ENCODE results near the gene ASF1B.
A peak's percentile ranks its signal among the peaks of the same experiment; 100 is the strongest.

ASF1B gene

DNA sequence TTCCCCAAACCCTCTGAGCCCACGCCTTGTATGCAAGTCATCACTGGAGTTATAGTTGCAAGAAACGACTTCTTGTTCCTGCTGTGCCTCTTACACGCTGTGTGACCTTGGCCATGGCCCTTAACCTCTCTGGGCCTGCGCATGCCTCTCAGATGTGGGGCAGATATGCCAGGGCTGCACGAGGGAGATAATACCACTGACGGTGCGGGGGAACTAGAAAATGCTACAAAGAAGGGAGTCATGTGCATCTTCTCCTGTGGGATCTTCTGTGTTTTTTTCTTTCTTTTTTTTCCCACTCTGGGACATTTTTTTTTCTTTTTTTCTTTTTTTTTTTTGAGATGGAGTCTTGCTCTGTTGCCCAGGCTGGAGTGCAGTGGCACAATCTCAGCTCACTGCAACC is 41.5 kb downstream of the ASF1B start:
- no peak for TF ChIP-seq ZFX (IDR thresholded peaks at IDR 0.05)
- TF ChIP-seq, protein P1, sequence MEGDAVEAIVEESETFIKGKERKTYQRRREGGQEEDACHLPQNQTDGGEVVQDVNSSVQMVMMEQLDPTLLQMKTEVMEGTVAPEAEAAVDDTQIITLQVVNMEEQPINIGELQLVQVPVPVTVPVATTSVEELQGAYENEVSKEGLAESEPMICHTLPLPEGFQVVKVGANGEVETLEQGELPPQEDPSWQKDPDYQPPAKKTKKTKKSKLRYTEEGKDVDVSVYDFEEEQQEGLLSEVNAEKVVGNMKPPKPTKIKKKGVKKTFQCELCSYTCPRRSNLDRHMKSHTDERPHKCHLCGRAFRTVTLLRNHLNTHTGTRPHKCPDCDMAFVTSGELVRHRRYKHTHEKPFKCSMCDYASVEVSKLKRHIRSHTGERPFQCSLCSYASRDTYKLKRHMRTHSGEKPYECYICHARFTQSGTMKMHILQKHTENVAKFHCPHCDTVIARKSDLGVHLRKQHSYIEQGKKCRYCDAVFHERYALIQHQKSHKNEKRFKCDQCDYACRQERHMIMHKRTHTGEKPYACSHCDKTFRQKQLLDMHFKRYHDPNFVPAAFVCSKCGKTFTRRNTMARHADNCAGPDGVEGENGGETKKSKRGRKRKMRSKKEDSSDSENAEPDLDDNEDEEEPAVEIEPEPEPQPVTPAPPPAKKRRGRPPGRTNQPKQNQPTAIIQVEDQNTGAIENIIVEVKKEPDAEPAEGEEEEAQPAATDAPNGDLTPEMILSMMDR (conservative IDR thresholded peaks at IDR 0.05), result no peak
- no peak overlapping the region for H3K27ac ChIP-seq

- TF ChIP-seq, protein P1 (conservative IDR thresholded peaks at IDR 0.05), result no peak
- no peak for TF ChIP-seq ZFX (IDR thresholded peaks at IDR 0.05)
- H3K27ac ChIP-seq, result no peak overlapping the region
Observed at GRCh38 chr19:14093117-14093823, 43.1 kb downstream of the ASF1B start.

DNA sequence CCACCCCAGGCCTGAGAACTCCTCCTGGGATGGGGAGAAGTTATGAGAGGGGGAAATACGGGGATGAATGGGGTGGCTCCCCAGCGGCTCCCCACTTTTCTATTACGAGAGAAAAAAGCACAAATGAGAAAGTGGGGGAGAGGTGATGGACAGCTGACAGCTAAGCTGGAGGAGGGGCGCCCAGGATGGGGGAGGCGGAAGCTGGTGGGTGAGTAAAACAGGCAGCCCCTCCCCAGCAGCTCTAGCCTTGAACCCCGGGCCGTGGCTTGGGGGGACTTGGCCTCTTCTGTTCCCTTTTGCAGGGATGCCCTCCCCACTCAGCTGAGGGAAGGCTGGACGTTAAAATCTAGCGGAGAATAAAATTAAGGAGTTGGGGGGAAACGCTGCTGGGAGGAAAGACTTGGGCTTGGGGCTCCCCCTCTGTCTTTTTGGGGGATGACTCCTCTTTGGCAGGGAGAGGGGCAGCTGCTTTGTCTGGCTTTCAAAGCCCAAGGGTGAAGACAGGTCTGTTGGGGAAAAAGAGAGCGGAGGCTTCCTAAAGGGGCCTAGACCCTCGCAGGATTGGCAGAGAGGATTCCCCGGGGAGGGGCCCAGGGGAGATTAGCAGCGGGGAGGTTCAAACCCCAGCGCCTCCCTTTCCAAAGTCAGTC is 44.5 kb downstream of the ASF1B start:
- peak overlapping the region; percentile 93 for H3K27ac ChIP-seq
- TF ChIP-seq, protein P1 (conservative IDR thresholded peaks at IDR 0.05), result no peak
- no peak for TF ChIP-seq ZFX (IDR thresholded peaks at IDR 0.05)

GRCh38 chr19:14091081-14091812 is 45.1 kb downstream of the ASF1B start:
- TF ChIP-seq, protein P1 (conservative IDR thresholded peaks at IDR 0.05), result peak; percentile 41
- TF ChIP-seq ZFX (IDR thresholded peaks at IDR 0.05), result peak; percentile 49; the same call in 1 of the 2 replicates
- peak overlapping the region; percentile 93 for H3K27ac ChIP-seq

GRCh38 chr19:14090509-14091080 is 45.8 kb downstream of the ASF1B start, which contains the start of gene SAMD1:
SAMD1 (minus strand) TSS chr19:14090751.
- TF ChIP-seq, protein P1 (conservative IDR thresholded peaks at IDR 0.05), result no peak
- TF ChIP-seq ZFX (IDR thresholded peaks at IDR 0.05), result no peak
- peak within 1 kb of the TSS; percentile 93 for H3K27ac ChIP-seq

DNA sequence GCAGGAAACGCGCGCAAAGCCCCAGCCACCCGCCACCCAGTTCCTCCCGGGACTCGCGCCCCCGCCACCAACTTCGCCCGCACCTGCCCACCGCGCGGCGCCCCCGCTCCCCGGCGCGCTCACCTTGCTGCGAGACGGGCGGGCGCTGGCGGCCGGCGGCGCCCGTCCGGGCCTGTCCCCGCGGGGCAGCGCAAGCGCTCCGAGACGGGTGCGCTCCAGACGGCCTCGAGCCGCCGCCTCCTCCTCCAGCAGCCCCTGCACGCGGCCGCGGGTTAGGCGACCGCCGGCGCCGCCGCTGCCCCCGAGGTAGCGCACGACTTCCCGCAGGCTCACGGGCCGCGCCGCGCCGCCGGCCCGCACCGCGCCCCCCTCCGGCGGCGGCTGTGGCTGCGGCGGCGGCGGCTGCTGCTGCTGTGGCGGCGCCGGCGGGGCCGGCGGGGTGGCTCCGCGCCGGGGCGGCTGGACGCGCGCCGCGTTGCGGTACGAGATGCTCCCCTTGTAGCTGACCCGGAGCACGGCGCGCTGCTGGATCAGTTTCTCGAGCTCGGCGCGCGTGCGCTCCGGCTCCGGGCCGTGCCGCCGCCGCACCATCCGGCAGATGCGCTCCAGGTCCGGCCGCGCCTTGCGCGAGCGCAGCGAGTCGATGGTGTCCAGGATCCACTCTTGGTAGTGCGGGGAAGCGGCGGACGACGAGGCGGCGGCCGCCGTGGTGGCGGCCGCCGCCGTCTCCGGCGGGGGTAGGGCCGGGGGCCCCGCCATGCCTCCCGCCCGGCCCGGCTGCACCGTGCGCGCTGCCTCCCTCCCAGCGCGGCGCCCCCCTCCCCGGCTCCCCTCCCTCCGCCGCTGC is 46.5 kb downstream of the ASF1B start:
- H3K27ac ChIP-seq, result peak overlapping the region; percentile 93

More for the DNA sequence above, 46.5 kb downstream of the ASF1B start:
- TF ChIP-seq, protein P1 (conservative IDR thresholded peaks at IDR 0.05), result no peak
- TF ChIP-seq ZFX (IDR thresholded peaks at IDR 0.05), result no peak
